PC-9 (cell line): ENCODE results near the gene COL6A1.

Source experiments
- EZH2 ChIP-seq: fragments of 200-600 bp; sonication (generic); IDR thresholded peaks from 2 replicates; pipeline ENCODE4 v1.8.0; 2017; ENCODE audit warnings: antibody characterized with exemption, low read depth
- TF ChIP-seq, protein P1 (sequence below): fragments of 200-600 bp; sonication (generic); conservative IDR thresholded peaks from 2 replicates; pipeline ENCODE4 v1.6.1; 2017; ENCODE audit warnings: mixed run types, antibody characterized with exemption, mild to moderate bottlenecking, moderate library complexity

DNA sequence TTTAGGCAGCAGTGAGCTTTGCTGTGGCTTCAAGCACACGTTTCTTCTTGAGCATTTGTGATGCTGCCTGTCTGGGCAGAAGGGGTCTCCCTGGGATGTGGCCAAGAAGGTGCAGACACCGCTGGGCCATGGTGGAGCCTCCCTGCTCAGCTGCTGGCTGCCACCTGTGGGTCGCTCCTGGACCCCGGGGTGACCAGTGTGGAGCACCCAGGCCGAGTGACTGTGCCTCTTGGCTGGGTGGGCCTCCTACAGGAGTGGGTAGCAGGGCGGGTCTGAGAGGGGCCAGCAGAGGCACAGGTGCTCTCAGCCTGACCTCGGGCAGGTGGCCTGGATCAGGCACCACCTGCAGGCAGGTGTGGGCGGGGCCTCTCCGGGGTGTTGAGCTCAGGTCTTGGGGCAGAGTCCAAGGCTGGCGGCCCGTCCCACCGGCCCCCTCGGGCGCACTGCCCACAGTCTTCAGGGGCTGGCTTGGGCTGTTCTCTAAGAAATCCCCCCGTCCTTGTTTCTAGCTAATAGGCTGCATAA, 42.0 kb upstream of the COL6A1 start:
- TF ChIP-seq, protein P1, sequence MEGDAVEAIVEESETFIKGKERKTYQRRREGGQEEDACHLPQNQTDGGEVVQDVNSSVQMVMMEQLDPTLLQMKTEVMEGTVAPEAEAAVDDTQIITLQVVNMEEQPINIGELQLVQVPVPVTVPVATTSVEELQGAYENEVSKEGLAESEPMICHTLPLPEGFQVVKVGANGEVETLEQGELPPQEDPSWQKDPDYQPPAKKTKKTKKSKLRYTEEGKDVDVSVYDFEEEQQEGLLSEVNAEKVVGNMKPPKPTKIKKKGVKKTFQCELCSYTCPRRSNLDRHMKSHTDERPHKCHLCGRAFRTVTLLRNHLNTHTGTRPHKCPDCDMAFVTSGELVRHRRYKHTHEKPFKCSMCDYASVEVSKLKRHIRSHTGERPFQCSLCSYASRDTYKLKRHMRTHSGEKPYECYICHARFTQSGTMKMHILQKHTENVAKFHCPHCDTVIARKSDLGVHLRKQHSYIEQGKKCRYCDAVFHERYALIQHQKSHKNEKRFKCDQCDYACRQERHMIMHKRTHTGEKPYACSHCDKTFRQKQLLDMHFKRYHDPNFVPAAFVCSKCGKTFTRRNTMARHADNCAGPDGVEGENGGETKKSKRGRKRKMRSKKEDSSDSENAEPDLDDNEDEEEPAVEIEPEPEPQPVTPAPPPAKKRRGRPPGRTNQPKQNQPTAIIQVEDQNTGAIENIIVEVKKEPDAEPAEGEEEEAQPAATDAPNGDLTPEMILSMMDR, result no peak
- TF ChIP-seq EZH2, result no peak
